PC-9 (cell line): ENCODE results near the gene TMEM74B. TPM values are rescaled to one million over a fixed set of nuclear protein-coding genes. Genes with fewer than 3 reads are reported as not detected.

Experiments
- BruUV-seq: library from RNA; stranded (reverse); fragments of 400-500 nt; replicated peaks from 2 replicates; lab custom pipeline; 2021; lab: Mats Ljungman, UMichigan
- CTCF ChIA-PET: fragments of 300-600 bp; sonication (Branson Sonifier 250); formaldehyde crosslinking; loops from one replicate; lab custom pipeline; 2022; ENCODE audit warnings: antibody characterized with exemption; lab: Charles Lee
- POLR2A ChIA-PET: fragments of 300-600 bp; sonication (Branson Sonifier 250); formaldehyde crosslinking; loops from one replicate; lab custom pipeline; 2022; ENCODE audit warnings: antibody characterized with exemption; ENCODE audit not compliant: unreplicated experiment; lab: Charles Lee
- DNase-seq, 2 experiments: peaks; one replicate each; pipeline versions ENCODE4 v3.0.0 to v3.0.0-alpha.2; 2015 to 2022; ENCODE audit warnings: mixed read lengths in 1 of 2
- H2AFZ ChIP-seq: fragments of 200-600 bp; sonication (generic); 2 replicates; pipeline ENCODE4 v1.8.1; 2017; ENCODE audit warnings: antibody characterized with exemption
- H3F3A ChIP-seq: fragments of 200-600 bp; sonication (generic); 2 replicates; pipeline ENCODE4 v1.8.1; 2017; ENCODE audit warnings: antibody characterized with exemption, mild to moderate bottlenecking, low read depth; ENCODE audit not compliant: insufficient read depth
- H3K27ac ChIP-seq: fragments of 200-600 bp; sonication (generic); 2 replicates; pipeline ENCODE4 v1.6.1; 2016; ENCODE audit warnings: mixed run types
- H3K27me3 ChIP-seq: fragments of 200-600 bp; sonication (generic); 2 replicates; pipeline ENCODE4 v1.6.1; 2016; ENCODE audit warnings: low read depth, mixed run types; ENCODE audit not compliant: insufficient read depth
- H3K36me3 ChIP-seq: fragments of 200-600 bp; sonication (generic); 2 replicates; pipeline ENCODE4 v1.6.1; 2016; ENCODE audit warnings: low read depth, mixed run types
- H3K4me1 ChIP-seq: fragments of 200-600 bp; sonication (generic); replicated peaks from 2 replicates; pipeline ENCODE4 v1.6.1; 2016; ENCODE audit warnings: mixed run types; ENCODE audit not compliant: insufficient read depth
- H3K4me2 ChIP-seq: fragments of 200-600 bp; sonication (generic); 2 replicates; pipeline ENCODE4 v1.6.1; 2017; ENCODE audit warnings: mixed run types
- H3K4me3 ChIP-seq: fragments of 200-600 bp; sonication (generic); 2 replicates; pipeline ENCODE4 v1.6.1; 2016; ENCODE audit warnings: mixed run types
- H3K79me2 ChIP-seq: fragments of 200-600 bp; sonication (generic); 2 replicates; pipeline ENCODE4 v1.6.1; 2017; ENCODE audit warnings: low read depth, mixed run types
- H3K9me2 ChIP-seq: fragments of 200-600 bp; sonication (generic); 2 replicates; pipeline ENCODE4 v1.8.1; 2017; ENCODE audit warnings: mild to moderate bottlenecking; ENCODE audit not compliant: insufficient read depth
- H3K9me3 ChIP-seq: fragments of 200-600 bp; sonication (generic); 2 replicates; pipeline ENCODE4 v1.8.1; 2016; ENCODE audit warnings: low read depth; ENCODE audit not compliant: insufficient read depth
- H4K20me1 ChIP-seq: fragments of 200-600 bp; sonication (generic); 2 replicates; pipeline ENCODE4 v1.8.1; 2017; ENCODE audit not compliant: insufficient read depth
- CTCF ChIP-seq: fragments of 200-600 bp; sonication (generic); conservative IDR thresholded peaks from 2 replicates; pipeline ENCODE4 v1.6.1; 2017; ENCODE audit warnings: mixed run types, antibody characterized with exemption, mild to moderate bottlenecking, moderate library complexity
- EZH2 ChIP-seq: fragments of 200-600 bp; sonication (generic); IDR thresholded peaks from 2 replicates; pipeline ENCODE4 v1.8.0; 2017; ENCODE audit warnings: antibody characterized with exemption, low read depth
- intact Hi-C: fragments of 100-400 bp; cut with micrococcal nuclease; formaldehyde crosslinking; loops from one replicate; pipeline ENCODE4 v1.10.0; 2022; ENCODE audit not compliant: unreplicated experiment
- total RNA-seq: library from RNA; stranded (reverse); gene quantifications from 2 replicates; pipeline ENCODE4 v1.2.3, GENCODE V29; 2021

The TMEM74B gene
- total RNA-seq, 1 experiment from 2014 or later, result 0.44 TPM

- no peak overlapping the region for H2AFZ ChIP-seq
- TF ChIP-seq CTCF, result no peak
- TF ChIP-seq EZH2, result no peak
- 0 out of 2 replicates have a peak, but pooled peaks cover 5% of the 10 kb centered on the region for H3K36me3 ChIP-seq
- H4K20me1 ChIP-seq, result no peaks in the 10 kb centered on the region
- H3F3A ChIP-seq, result no peaks in the 10 kb centered on the region
- POLR2A ChIA-PET, result no interaction called here
- H3K79me2 ChIP-seq, result no peaks in the 10 kb centered on the region
- H3K27me3 ChIP-seq, result no peaks in the 10 kb centered on the region
- no peaks in the 10 kb centered on the region for H3K4me1 ChIP-seq
- H3K4me2 ChIP-seq, result no peak overlapping the region
- CTCF ChIA-PET, result no interaction called here
- no peak overlapping the region for H3K4me3 ChIP-seq
- no TSS peak for BruUV-seq
- intact Hi-C loops, result no loop called here
- no peaks in the 10 kb centered on the region for H3K9me2 ChIP-seq
- H3K9me3 ChIP-seq, result no peaks in the 10 kb centered on the region
- no peak for DNase-seq
- no peak overlapping the region for H3K27ac ChIP-seq
Observed at GRCh38 chr20:1165941-1166340, 18.8 kb downstream of the TMEM74B start.

GRCh38 chr20:1165521-1165920 is 19.3 kb downstream of the TMEM74B start:
- TF ChIP-seq EZH2, result no peak
- no peak for TF ChIP-seq CTCF
- Histone ChIP-seq H3K79me2 (no peaks in the 10 kb centered on the region), H3K4me3 (no peak overlapping the region), H3K9me3 (no peaks in the 10 kb centered on the region), H3K36me3 (0 out of 2 replicates have a peak, but pooled peaks cover 5% of the 10 kb centered on the region), H3K4me1 (no peaks in the 10 kb centered on the region), H3K27ac (no peak overlapping the region), H3K27me3 (no peaks in the 10 kb centered on the region), H3K4me2 (no peak overlapping the region), H4K20me1 (no peaks in the 10 kb centered on the region), H3F3A (no peaks in the 10 kb centered on the region), H3K9me2 (no peaks in the 10 kb centered on the region), H2AFZ (no peak overlapping the region)
- BruUV-seq, result no TSS peak
- no peak for DNase-seq
- intact Hi-C loops, result no loop called here
- POLR2A ChIA-PET, result no interaction called here
- CTCF ChIA-PET, result no interaction called here

- Histone ChIP-seq H4K20me1 (no peaks in the 10 kb centered on the region), H3K27ac (no peak overlapping the region), H3K36me3 (0 out of 2 replicates have a peak, but pooled peaks cover 5% of the 10 kb centered on the region), H2AFZ (no peak overlapping the region), H3K79me2 (no peaks in the 10 kb centered on the region), H3K27me3 (no peaks in the 10 kb centered on the region), H3K4me2 (no peak overlapping the region), H3K9me3 (no peaks in the 10 kb centered on the region), H3K4me1 (no peaks in the 10 kb centered on the region), H3F3A (no peaks in the 10 kb centered on the region), H3K9me2 (no peaks in the 10 kb centered on the region), H3K4me3 (no peak overlapping the region)
- ChIA-PET CTCF (no interaction called here), POLR2A (interaction anchor here (0.6 kb wide), 1 partner anchor 1552 kb away, joined by 12 read pairs; no protein-coding TSS in a partner anchor)
- intact Hi-C loops, result no loop called here
- TSS peak; percentile 74 for BruUV-seq
- TF ChIP-seq EZH2 (no peak), CTCF (no peak)
- DNase-seq, result no peak
Observed at GRCh38 chr20:1164871-1165270, 19.9 kb downstream of the TMEM74B start.
